HEK293 (cell line): Measurements from ENCODE around the gene USP21.

Experiments
- CTCF ChIA-PET: fragments of 350-600 bp; formaldehyde crosslinking; extraction: SDS; loops from one replicate; lab custom pipeline; 2021; ENCODE audit warnings: antibody characterized with exemption; lab: Yijun Ruan, JAX
- POLR2A ChIA-PET: fragments of 300-600 bp; formaldehyde crosslinking; extraction: SDS; loops from one replicate; lab custom pipeline; 2020; ENCODE audit warnings: antibody characterized with exemption, inconsistent platforms; lab: Yijun Ruan, JAX
- H3K27ac ChIP-seq: fragments of 200-500 bp; sonication (Bioruptor generic); 2 replicates; pipeline ENCODE4 v1.5.1; 2014; ENCODE audit warnings: low read depth, low read length, control low read depth, inconsistent platforms; ENCODE audit errors: extremely low read depth
- H3K36me3 ChIP-seq, 2 experiments: fragments of 200-500 bp in 1 of 2; sonication (Bioruptor generic) in 1 of 2; 1 replicate in 1 of 2; 2 replicates in 1 of 2; pipeline ENCODE4 v1.5.1; 2014 to 2017; ENCODE audit warnings: inconsistent platforms in 2 of 2, low read length in 2 of 2; ENCODE audit not compliant: control insufficient read depth in 2 of 2, insufficient read depth in 1 of 2
- H3K4me1 ChIP-seq: fragments of 200-500 bp; sonication (Bioruptor generic); 2 replicates; pipeline ENCODE4 v1.5.1; 2014; ENCODE audit warnings: mild to moderate bottlenecking, low read length, inconsistent platforms; ENCODE audit not compliant: control insufficient read depth, insufficient read depth
- H3K4me3 ChIP-seq: 2 replicates; pipeline ENCODE4 v1.5.1; 2011; ENCODE audit warnings: low read depth, mild to moderate bottlenecking, control low read depth, low read length, moderate library complexity
- H3K9me3 ChIP-seq: fragments of 200-500 bp; sonication (Bioruptor generic); 2 replicates; pipeline ENCODE4 v1.5.1; 2014; ENCODE audit warnings: low read depth, low read length, inconsistent platforms; ENCODE audit not compliant: control insufficient read depth, insufficient read depth
- BCL11A ChIP-seq: fragments of 450-650 bp; formaldehyde crosslinking; IDR thresholded peaks from 2 replicates; pipeline ENCODE4 v1.5.1; 2016; ENCODE audit warnings: low read depth, missing biosample characterization, missing genetic modification characterization
- ELK4 ChIP-seq: IDR thresholded peaks from 2 replicates; pipeline ENCODE4 v1.6.1; 2011; ENCODE audit warnings: mild to moderate bottlenecking, low read depth, low read length, borderline replicate concordance
- INSM2 ChIP-seq: fragments of 450-650 bp; formaldehyde crosslinking; IDR thresholded peaks from 2 replicates; pipeline ENCODE4 v1.5.1; 2016; ENCODE audit warnings: missing biosample characterization, missing genetic modification characterization
- MEIS1 ChIP-seq: sonication (generic); formaldehyde crosslinking; IDR thresholded peaks from 2 replicates; pipeline ENCODE4 v1.8.1; 2022; ENCODE audit warnings: missing genetic modification reagents, mild to moderate bottlenecking, borderline replicate concordance
- SCRT1 ChIP-seq: fragments of 450-650 bp; formaldehyde crosslinking; IDR thresholded peaks from 2 replicates; pipeline ENCODE4 v1.5.1; 2016; ENCODE audit warnings: missing biosample characterization, missing genetic modification characterization, borderline replicate concordance
- YY2 ChIP-seq: fragments of 450-650 bp; formaldehyde crosslinking; IDR thresholded peaks from 2 replicates; pipeline ENCODE4 v1.5.1; 2016; ENCODE audit warnings: missing biosample characterization, missing genetic modification characterization
- ZBTB7A ChIP-seq: fragments of 450-650 bp; formaldehyde crosslinking; IDR thresholded peaks from 2 replicates; pipeline ENCODE4 v1.5.1; 2016; ENCODE audit warnings: low read depth, missing biosample characterization, missing genetic modification characterization
- ZNF18 ChIP-seq: fragments of 450-650 bp; formaldehyde crosslinking; IDR thresholded peaks from 2 replicates; pipeline ENCODE4 v1.5.1; 2016; ENCODE audit warnings: missing biosample characterization, missing genetic modification characterization
- ZNF214 ChIP-seq: fragments of 450-650 bp; formaldehyde crosslinking; IDR thresholded peaks from 2 replicates; pipeline ENCODE4 v1.5.1; 2017; ENCODE audit warnings: missing biosample characterization, mild to moderate bottlenecking, missing genetic modification characterization, borderline replicate concordance
- ZNF26 ChIP-seq: fragments of 450-650 bp; formaldehyde crosslinking; IDR thresholded peaks from 2 replicates; pipeline ENCODE4 v1.5.1; 2016; ENCODE audit warnings: missing biosample characterization, missing genetic modification characterization
- ZNF302 ChIP-seq: fragments of 450-650 bp; formaldehyde crosslinking; IDR thresholded peaks from 2 replicates; pipeline ENCODE4 v1.5.1; 2016; ENCODE audit warnings: missing biosample characterization, missing genetic modification characterization, low read depth
- ZNF394 ChIP-seq: fragments of 450-650 bp; formaldehyde crosslinking; IDR thresholded peaks from 2 replicates; pipeline ENCODE4 v1.5.1; 2016; ENCODE audit warnings: missing biosample characterization, missing genetic modification characterization, mild to moderate bottlenecking, moderate library complexity, borderline replicate concordance
- ZNF473 ChIP-seq: fragments of 450-650 bp; formaldehyde crosslinking; IDR thresholded peaks from 2 replicates; pipeline ENCODE4 v1.5.1; 2017; ENCODE audit warnings: missing biosample characterization, missing genetic modification characterization
- ZNF514 ChIP-seq: fragments of 450-650 bp; formaldehyde crosslinking; IDR thresholded peaks from 2 replicates; pipeline ENCODE4 v1.5.1; 2016; ENCODE audit warnings: missing biosample characterization, missing genetic modification characterization
- ZNF518A ChIP-seq: fragments of 450-650 bp; formaldehyde crosslinking; conservative IDR thresholded peaks from 2 replicates; pipeline ENCODE4 v1.5.1; 2016; ENCODE audit warnings: low read depth, missing biosample characterization, missing genetic modification characterization
- ZNF529 ChIP-seq: fragments of 450-650 bp; formaldehyde crosslinking; IDR thresholded peaks from 2 replicates; pipeline ENCODE4 v1.5.1; 2017; ENCODE audit warnings: missing genetic modification characterization, missing biosample characterization; ENCODE audit not compliant: insufficient replicate concordance
- ZNF558 ChIP-seq: fragments of 450-650 bp; formaldehyde crosslinking; IDR thresholded peaks from 2 replicates; pipeline ENCODE4 v1.5.1; 2016; ENCODE audit warnings: missing biosample characterization, missing genetic modification characterization
- ZNF561 ChIP-seq: fragments of 450-650 bp; IDR thresholded peaks from 2 replicates; pipeline ENCODE4 v1.5.1; 2018; ENCODE audit warnings: missing biosample characterization, missing genetic modification characterization, borderline replicate concordance
- ZNF792 ChIP-seq: fragments of 450-650 bp; formaldehyde crosslinking; IDR thresholded peaks from 2 replicates; pipeline ENCODE4 v1.5.1; 2016; ENCODE audit warnings: missing biosample characterization, missing genetic modification characterization
- ZSCAN16 ChIP-seq: fragments of 450-650 bp; formaldehyde crosslinking; IDR thresholded peaks from 2 replicates; pipeline ENCODE4 v1.5.1; 2016; ENCODE audit warnings: missing biosample characterization, missing genetic modification characterization
- ZSCAN30 ChIP-seq: fragments of 450-650 bp; IDR thresholded peaks from 2 replicates; pipeline ENCODE4 v1.5.1; 2018; ENCODE audit warnings: missing biosample characterization, mild to moderate bottlenecking, missing genetic modification characterization, moderate library complexity

The USP21 gene

GRCh38 chr1:161111117-161111516 lies 48.2 kb upstream of the USP21 start:
- H3K9me3 ChIP-seq = no peaks in the 10 kb centered on the region
- H3K4me3 ChIP-seq = no peak overlapping the region
- TF ChIP-seq ZNF214 (tag by site-specific recombination) (no peak), ZNF302 (no peak), MEIS1 (CRISPR knock-in tag) (no peak), ZNF473 (tag by site-specific recombination) (no peak), ZNF394 (tag by site-specific recombination) (no peak), YY2 (tag by site-specific recombination) (no peak), ZNF518A (no peak), INSM2 (tag by site-specific recombination) (no peak), ZNF514 (tag by site-specific recombination) (no peak)
- no peak overlapping the region for H3K27ac ChIP-seq
- peaks cover 3 to 9% of the 10 kb centered on the region in 2 experiments; a peak in 2 of 3 replicates for H3K36me3 ChIP-seq
- ChIA-PET CTCF (no interaction called here), POLR2A (no interaction called here)
- H3K4me1 ChIP-seq = 0 out of 2 replicates have a peak, but pooled peaks cover 2% of the 10 kb centered on the region

GRCh38 chr1:161111527-161111926 lies 47.8 kb upstream of the USP21 start:
- TF ChIP-seq ZNF792 = no peak

GRCh38 chr1:161113915-161114314 lies 45.4 kb upstream of the USP21 start:
- peaks cover 0 to 10% of the 10 kb centered on the region in 2 experiments; a peak in 2 of 3 replicates for H3K36me3 ChIP-seq
- no peak overlapping the region for H3K27ac ChIP-seq
- H3K4me1 ChIP-seq = peaks cover 3% of the 10 kb centered on the region; the same call in 1 of the 2 replicates
- POLR2A ChIA-PET = no interaction called here
- no peak overlapping the region for H3K4me3 ChIP-seq
- CTCF ChIA-PET = interaction anchor here (1.2 kb wide), 1 partner anchor 23 kb away, joined by 3 read pairs; no protein-coding TSS in a partner anchor
- H3K9me3 ChIP-seq = no peaks in the 10 kb centered on the region
- TF ChIP-seq BCL11A (tag by site-specific recombination) (no peak), ZBTB7A (tag by site-specific recombination) (no peak), ZNF18 (no peak), ZNF561 (tag by site-specific recombination) (no peak), ZNF26 (tag by site-specific recombination) (no peak), ZNF529 (tag by site-specific recombination) (no peak), SCRT1 (tag by site-specific recombination) (no peak), ZNF558 (tag by site-specific recombination) (no peak), ZSCAN30 (no peak), ELK4 (no peak), ZSCAN16 (tag by site-specific recombination) (no peak)

More at GRCh38 chr1:161111527-161111926, 47.8 kb upstream of the USP21 start:
- CTCF ChIA-PET = interaction anchor here (1.6 kb wide), 1 partner anchor 13 kb away, joined by 5 read pairs; the partner anchor contains the start of gene KLHDC9
- POLR2A ChIA-PET = no interaction called here
- H3K27ac ChIP-seq = no peak overlapping the region
- H3K9me3 ChIP-seq = no peaks in the 10 kb centered on the region
- H3K4me3 ChIP-seq = no peak overlapping the region
- H3K4me1 ChIP-seq = 0 out of 2 replicates have a peak, but pooled peaks cover 2% of the 10 kb centered on the region
- H3K36me3 ChIP-seq = peaks cover 3 to 9% of the 10 kb centered on the region in 2 experiments; a peak in 2 of 3 replicates
